Renal pelvis (tissue), 4 donors: ENCODE measurements around the gene FREM1. TPM values are rescaled to one million over a fixed set of nuclear protein-coding genes. Genes with fewer than 3 reads are reported as not detected.
A peak's percentile ranks its signal among the peaks of the same experiment; 100 is the strongest.

Experiments used
- DNase-seq: peaks from one replicate; pipeline ENCODE4 v3.0.0-alpha.2; 2013
- polyA plus RNA-seq, 3 donors: library from polyadenylated mRNA; unstranded; fragments of 120-200 nt; gene quantifications; one replicate each; pipeline ENCODE4 v1.2.1, GENCODE V29; 2013; ENCODE audit not compliant: insufficient read length in 3 of 3

Gene FREM1
- polyA plus RNA-seq, 3 donors: 214 to 232 (median 226) TPM

DNA sequence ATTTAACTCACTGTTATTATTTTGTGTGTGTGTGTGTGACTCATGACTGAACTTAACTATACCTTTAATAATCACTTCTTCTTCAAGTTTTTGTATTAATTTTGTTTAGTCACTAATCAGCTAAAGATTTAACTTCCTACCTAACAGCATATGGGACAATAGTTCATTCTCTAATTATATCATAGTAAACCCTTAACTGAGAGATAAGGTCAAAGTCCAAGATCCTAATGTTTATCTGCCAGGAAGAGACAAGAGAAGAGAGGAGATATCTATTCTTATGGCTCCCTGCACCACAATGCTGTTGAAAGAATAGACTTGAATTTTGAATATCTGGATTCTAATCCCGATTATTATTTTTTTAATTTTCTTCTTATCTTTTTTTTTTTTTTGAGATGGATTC lies 28.1 kb downstream of the FREM1 start:
- no peak for DNase-seq

DNA sequence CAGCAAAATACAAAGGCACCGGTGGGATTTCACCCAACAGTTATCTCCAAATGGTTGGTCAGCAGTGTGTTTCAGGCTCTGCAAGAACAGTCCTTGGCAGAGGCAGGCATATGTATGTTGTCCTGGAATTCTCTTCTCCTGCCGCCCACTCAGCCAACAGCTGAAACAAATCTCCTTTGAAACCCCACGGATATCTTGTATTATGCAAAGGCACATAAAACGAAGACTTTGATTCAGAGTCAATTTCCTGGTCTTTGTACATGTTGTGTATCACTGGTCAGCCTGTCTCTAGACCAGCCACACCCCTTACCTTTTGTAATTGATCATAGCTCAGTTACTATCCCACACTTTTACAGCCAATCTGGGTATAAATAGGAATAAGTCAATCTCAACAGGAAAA lies 29.2 kb downstream of the FREM1 start:
- no peak for DNase-seq

DNA sequence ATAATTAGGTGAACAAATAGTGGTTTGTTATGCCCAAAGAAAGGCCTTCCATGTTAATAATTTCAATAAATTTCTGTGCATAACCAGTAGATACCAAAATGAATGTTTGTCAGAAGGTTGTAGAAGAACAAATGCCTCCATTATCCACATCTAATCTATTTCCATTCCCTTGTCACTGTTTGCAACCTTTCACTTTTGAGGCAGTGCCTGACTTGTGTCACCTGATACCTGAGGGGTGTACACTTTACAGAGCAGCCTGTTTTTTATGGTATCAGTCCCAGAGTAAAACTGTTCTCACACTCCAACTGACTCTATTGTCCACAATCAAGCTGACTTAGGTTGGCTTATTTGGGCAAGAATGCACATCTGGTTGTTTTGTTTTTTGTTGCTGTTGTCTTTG lies 40.1 kb downstream of the FREM1 start:
- no peak for DNase-seq

DNA sequence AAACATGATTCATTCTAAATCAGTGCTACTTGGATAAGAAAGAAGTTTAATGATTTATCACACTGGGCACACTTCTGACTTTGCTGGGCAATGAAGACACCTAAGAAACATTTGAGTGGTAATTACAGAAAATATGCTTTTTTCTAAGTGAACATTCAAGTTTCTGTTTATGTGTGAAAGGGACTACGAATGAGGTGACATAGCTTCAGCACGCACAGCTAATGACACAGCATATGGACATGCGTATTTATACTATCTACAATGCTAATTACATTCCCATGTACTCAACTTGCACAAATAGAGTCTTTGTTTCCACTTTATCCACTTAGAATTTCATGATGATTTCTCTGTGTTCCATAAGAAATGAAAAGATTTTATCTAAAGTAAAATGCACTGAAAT lies 40.6 kb downstream of the FREM1 start:
- no peak for DNase-seq

DNA sequence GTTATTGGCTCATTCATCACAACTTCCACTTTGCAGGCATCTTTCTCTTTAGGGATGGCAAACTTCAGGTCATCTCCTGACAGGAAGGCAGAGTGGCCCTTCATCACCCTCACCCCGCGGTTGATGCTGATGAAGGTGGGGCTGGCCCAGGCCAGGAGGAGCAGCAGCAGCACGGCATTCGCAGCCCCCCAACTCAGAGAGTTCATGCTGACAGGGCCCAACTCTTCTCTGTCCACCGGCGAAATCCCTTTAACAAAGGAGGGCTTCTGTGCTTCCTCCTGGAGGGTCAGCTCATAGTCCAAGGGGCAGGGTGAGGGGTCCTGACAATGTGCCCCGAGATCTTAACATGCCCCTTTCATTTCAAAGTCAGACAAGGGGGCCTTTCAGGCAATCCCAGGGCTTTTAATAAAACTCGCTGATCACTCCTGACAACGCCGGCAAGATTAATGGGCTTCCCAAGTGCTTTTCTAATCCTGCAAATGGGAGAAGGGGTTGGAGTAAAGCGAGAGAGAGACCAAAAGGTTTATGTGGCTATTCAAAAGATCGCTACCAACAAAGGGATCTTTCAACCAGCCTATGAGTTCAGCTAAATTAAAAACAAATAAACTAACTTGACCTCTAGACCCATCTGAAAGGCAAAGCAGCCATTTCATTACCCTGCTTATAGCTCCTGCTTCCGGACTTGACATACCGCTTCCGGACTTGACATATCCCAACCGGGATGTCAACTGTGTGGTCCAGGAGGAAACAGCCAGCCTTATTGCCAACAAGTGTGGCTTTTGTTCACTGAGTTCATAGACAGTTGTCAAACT lies 41.2 kb downstream of the FREM1 start:
- peak; percentile 84 for DNase-seq

DNA sequence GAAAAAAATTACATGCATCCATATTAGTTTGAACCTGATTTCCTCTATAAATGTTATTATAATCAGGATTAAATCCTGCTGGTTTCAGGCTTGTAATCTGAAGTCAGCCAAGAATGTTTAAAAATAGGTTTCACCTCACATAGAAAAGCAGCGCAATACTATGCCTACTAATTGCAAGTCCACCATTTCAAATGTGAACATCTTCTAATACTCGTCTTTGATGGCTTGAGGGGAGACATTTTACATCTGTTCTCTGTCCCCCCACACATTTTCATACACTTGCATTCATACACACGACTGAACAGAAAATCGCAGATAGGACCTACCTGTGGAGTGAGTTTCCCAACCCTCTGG lies 41.8 kb downstream of the FREM1 start:
- DNase-seq: no peak

DNA sequence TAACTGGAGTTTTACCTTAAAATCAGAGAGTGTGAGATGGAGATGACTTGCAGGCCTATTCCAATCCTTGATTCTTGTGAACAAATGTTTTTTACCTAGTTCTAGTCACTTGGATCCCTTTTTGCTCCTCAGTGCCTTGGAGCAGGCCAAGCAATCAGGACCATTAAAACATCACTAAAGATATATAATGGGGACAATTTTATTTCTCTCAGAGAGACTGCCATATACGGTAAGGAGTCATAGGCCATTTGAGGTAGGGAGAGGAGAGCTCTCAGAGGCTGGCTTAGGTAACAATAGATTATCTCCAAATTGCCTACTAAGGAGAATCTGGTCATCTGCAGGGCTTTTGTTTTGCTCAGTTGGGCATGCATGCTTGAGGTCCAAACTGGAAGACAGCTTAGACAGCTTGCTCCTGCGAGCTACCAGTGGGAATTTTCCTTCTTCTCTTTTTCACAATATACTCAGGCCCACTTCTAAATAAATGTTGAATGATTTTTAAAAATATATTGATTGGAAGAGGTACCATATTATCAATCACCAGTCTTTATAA lies 44.0 kb downstream of the FREM1 start:
- DNase-seq: no peak

DNA sequence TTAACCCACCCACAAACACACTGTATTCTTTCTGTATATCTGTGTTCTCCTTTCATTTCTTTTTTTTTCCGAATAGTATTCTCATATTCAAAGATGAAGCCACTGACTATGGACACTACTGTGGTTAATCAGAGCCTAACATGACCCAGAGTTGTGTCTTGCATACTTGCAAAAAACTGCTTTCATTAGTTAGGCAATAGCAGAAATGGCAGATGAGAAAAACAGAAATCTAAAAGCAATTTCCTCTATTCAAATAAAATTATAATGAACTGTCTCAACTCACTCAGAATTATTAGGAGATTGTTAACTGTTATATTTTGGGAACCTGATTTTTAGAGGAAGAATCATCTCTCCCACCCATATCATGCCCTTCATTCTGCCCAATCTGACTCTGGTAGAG lies 45.9 kb downstream of the FREM1 start:
- no peak for DNase-seq

DNA sequence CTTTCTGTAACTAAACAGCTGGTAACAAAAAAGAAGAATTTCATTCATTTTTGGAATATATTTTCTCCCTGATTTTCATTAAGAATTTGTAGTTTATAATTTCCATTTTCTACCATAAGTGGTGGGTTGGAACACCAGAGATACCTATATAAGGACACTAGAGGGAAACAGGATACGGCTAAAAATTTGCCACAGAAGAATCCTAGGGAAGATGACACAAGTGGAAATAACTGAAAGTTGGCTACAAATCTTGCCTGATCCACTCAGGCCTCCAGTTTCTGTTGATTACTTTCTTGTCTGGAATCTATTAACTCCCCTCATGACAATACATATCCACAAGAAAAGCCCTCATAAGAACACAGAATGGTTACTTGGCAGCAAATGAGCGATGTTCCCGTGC lies 46.8 kb downstream of the FREM1 start:
- DNase-seq: no peak

DNA sequence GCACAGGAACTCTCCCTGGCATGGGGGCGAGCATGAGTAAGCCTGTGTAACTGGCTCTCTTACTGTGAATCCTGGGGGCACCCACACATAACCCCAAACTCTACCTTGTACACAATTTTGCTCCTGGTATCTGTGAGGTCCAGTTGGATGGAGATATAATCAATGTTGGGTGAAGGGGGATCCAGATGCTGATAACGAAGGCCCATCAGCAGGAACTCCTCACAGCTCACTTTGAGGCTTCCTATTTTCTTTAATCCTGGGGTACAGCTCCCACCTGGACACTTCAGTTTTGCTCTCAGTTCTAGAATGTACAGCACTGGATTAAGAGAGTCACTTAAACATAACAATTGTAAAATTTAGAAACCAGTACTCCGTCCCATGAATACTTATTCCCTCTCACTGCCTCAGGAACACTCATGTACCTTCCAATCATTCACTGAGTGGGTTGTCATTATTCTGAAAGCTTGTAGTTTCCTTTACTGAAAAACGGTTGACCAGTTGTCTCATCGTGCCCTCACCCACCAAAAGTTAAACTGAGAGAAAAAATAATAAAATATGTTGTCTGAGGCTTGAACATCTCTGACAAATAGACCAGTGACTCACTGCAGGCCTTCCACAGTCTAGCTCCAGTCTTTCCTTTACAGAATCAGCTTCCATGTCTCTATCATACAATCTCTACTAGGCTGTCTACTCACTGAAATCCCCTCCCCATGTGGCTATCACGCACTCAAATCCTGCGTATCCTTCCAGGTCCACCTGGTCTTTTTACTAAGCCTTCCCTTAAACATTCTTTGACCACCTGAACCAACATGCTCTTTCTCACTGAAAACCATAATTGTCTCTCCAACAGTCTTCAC lies 52.6 kb downstream of the FREM1 start:
- no peak for DNase-seq

DNA sequence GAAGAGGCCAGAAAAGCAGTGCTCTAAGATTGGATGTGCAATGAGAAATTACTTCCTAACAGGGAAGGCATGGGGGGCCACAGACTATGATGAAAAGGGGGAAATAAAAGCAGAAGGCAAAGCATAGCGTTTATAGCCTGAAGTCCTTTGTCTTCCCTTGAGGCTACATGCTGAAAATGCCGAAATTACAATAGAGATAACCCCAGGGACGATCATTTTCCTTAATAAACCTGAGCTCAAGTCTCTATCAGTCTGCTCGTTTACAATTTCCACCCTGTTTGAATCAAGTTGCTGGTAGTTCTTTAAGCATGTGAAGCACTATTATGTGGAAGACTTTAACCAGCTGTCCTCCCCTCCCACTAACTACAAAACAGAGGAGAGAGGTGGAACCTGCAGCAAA lies 60.4 kb downstream of the FREM1 start:
- no peak for DNase-seq

DNA sequence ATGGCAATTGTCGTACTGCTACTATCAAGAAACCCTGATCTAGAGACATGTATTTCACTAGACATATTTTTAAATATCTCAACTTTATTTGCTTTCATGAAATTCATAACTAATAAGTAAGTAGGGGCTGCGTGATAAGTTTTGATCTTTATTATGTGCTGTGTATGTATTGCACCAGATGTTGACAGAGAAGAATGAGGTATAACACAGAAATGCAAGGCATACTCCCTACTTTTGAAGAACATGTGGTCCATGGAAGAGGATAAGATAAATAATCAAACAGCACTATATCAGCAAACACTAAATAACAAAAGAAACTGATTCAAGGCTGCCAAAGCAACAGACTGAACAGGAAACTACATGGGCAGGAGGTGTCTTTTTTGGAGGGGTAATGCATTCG lies 60.9 kb downstream of the FREM1 start:
- DNase-seq: no peak

DNA sequence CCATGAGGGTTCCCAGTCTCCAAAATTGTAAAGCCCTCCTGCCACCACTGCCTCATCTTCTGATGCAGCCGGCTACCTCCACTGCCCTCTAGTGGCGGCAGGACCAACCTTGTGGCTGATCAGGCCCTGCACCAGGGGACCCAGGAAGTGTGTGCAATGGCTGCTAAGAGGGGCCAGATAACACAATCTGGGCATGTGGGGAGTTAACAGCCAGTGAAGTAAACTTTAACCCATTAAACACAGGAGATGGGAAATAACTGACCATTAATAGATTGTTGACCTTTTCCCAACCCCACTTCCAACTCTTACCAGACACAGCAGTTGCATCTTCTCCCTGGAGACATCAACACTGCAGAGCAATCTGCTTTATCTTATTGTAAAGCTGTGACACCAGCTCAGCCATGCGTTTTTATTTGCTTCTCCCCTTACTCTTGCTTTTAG lies 63.3 kb downstream of the FREM1 start:
- no peak for DNase-seq

DNA sequence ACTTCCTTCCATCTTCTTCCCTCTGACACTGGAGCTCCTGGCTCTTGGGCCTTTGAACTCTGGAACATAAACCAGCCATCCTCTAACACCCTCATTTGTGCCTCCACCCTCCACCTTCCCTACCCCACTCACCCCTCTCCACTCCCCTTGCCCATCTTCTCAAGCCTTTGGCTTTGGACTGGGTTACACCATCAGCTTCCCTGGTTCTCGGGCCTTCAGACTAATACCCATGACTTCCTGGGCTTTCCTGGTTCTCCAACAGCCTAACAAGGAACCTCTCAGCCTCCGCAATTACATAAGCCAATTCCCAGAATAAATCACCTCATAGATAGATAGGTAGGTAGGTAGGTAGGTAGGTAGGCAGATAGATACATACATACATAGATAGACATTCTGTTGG lies 67.1 kb downstream of the FREM1 start:
- no peak for DNase-seq

DNA sequence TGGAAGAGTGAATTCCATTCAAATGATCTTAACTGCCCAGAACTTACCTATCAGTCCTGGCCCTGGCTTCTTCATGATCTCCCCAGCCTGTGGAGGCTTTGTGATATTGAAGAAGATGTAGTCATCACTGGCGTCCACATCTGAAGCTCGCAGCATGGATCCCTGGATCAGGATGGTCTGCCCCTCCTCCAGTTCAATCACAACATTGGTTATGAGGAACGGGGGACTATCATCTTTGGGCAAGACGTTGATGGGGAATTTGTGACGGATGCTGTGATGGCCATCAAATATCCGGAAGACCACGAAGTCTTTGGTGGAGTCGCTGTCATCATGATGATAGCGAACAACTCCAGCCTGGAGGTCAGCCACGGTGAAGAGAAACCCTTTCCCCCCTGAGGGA lies 68.0 kb downstream of the FREM1 start:
- DNase-seq: no peak

DNA sequence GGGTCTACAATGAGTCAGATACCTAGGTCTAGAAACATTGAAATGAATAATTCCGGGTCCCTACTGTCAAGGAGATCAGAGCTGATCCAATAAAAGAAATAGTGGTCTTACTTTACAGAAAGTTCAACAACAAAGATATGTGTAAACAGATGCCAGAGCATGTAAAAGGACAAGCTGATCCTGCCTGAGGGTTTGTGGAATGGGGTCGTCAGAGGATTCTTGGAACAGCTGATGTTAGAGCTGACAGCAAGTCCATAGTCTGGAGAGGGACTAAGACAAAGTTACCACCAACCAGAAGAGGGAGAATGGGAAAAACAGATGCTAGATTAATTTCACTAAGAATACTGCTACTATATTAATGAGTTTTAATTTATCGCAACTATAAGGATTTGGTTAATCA lies 71.5 kb downstream of the FREM1 start:
- no peak for DNase-seq

DNA sequence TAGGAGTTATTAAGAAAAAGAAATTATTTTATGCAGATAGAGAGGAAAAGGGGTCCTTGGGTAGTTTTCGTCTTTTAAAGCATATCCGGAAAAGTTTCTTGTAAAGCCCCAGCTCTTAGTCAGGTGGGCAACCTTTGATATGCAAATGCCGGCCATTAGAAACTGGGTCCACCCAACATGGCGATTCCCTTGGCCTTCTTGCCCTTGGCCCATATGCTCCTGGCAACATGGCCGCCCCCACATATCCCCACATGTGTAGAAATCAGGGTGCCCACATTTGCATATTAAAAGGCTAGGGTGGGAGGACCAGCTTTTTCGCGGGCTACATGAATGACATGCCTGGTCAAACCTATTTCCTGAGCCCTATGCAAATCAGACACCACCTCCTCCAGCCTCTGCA lies 73.3 kb downstream of the FREM1 start:
- no peak for DNase-seq

DNA sequence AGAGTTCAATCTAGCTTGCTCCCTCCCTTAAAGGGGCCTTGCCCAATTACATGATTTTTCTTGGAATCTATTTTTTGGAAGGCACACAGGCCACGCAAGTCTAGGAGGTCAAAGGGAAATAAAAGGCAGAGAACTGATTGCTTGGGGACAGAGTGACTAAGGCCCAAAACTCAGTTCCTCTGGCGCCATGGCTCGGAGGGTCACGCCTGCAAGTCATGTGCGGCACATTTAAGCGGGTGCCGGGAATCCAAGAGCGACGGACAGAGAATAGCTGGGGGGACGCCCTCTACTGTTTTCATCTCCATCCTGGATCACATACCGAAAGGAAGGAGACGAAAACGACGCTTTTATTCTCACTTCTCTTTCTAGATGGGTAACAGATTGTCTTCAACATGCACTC lies 78.6 kb downstream of the FREM1 start:
- DNase-seq: no peak

DNA sequence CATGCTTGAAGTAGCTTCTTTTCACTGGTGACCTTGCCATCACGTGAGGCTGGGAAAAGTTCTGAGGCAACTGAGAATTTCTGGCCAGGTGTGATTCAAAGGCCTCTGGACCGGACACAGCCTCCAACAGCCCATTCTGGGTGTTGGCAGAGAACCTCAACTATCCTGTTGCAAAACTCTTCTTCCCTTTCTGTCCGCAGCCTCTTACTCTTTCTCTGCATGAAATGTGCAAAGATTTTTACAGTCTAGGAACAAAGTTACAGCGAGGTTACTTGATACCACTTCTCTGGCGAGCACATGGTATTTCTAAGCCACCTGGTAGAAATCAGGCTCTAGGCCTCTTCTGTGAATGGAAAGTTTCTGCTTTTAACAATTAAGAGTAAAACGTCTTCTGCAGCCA lies 79.2 kb downstream of the FREM1 start:
- no peak for DNase-seq

DNA sequence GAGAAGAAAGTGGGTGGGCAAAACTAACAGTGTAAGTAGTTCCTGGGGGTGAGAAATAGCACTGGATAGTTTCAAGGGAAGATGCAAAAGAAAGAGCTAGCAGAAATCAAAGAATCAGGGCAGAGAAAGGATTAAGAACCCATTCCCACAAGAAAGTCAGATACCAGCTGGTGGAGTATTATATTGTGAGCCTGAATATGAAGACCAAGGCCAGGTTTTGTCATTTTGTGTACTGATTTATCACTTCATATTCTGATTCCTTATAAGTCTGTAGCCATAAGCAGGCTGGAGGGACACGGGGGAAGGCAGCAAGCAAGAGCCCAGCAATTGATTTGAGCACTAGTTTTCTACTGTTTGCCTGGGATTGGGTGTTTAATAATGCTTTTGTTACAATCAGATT lies 80.2 kb downstream of the FREM1 start:
- no peak for DNase-seq

DNA sequence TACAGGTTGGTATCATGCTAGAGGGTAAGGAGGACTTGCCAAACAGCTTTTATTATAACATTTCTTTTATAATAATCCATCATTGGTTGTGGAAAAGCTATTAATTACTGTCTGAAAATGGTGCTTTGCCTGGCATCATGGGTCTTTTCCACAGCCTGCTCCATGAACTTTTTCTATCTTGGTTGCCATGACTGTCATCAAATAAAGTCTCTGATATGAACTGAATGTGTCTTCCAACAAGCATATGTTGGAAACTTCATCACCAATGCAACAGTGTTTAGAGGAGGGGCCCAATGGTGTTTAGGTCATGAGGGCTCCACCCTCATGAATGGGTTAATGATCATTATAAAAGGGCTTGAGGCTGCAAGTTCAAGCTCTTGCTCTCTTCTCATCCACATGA lies 81.0 kb downstream of the FREM1 start:
- DNase-seq: no peak

DNA sequence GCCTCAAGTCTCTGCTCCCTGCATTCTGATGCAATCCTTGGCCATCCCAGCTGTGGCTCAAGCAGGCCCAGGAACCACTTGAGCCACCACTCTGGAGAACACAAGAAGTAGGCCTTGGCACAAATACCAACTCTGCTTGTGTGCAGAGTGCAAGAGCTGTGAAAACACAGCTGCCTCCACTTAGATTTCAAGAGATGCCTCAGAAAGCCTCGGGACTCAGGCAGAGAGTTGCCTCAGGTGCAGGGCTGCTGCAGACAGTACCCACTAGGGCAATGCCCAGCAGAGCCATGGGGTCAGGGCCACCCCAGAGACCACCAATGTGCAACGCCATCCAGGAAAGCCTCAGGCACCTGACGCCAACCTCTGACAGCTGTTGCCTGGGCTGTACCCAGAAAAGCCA lies 82.4 kb downstream of the FREM1 start:
- DNase-seq: no peak

DNA sequence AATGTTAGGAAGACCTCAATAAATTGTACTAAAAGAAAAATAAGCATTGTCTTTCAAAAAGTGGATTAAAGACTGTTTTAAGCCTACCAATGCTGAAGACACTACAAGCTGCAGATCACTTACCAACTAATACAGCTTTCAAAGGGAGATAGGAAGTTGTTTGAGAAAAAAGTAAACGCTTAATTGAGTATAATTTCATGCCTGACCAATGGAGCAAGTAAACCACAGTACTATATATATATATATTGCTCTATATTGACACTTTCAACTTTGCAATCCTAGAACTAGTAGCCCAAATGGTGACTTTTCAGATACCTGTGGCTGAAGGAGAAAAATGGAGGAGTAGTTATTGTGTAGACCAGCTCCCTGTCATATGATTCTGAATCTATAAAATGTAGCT lies 85.7 kb downstream of the FREM1 start:
- DNase-seq: no peak
